NCI-H748 (cell line): Measurements from ENCODE around the gene SLC38A9.

Source experiments
- DNase-seq: peaks from one replicate; lab custom pipeline; 2025; ENCODE audit not compliant: unreplicated experiment; lab: John Stamatoyannopoulos, UW

Gene SLC38A9

GRCh38 chr5:55584398-55585205 lies 127.5 kb downstream of the SLC38A9 start:
- no peak for DNase-seq

- DNase-seq: no peak
These were observed 128.5 kb downstream of the SLC38A9 start for GRCh38 chr5:55583578-55583977.

- no peak for DNase-seq
These were observed 129.9 kb downstream of the SLC38A9 start for GRCh38 chr5:55582256-55582655.

- no peak for DNase-seq
These were observed 132.1 kb downstream of the SLC38A9 start for GRCh38 chr5:55580042-55580441.

- DNase-seq: no peak
These were observed 133.4 kb downstream of the SLC38A9 start for GRCh38 chr5:55578771-55579170.

DNA sequence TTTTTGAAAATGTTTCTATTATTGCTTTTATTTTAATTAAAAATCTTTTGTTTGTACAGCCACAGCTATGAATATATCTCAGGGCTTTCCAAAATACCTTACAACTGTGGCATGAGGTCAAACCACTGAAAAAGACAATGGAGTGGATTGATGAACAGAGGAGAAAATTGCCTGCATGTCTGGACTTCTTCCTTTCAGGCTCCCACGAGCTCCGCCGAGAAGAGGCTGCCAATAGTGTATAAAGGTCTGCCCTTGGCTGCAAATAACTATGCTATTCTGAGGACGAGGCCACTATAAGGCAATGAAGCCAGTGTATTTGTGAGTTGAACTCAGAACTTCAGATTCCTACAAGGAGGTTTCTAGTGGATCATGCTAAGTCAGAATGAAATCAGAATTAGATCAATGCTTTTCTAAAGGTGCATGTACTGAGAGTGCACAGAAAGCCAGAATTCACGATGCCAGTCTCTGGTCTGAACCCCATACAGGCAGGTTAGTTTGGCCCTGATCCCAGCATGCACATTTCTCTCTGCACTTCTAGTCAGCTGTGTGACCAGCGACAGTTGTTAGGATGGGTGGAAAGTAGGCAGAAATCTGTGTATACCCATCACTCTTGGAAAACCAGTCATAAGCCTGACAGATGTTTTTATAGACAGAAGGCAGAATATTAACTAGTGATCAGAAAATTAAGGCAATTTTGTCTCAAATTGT lies 134.6 kb downstream of the SLC38A9 start:
- peak; percentile 52 for DNase-seq

DNA sequence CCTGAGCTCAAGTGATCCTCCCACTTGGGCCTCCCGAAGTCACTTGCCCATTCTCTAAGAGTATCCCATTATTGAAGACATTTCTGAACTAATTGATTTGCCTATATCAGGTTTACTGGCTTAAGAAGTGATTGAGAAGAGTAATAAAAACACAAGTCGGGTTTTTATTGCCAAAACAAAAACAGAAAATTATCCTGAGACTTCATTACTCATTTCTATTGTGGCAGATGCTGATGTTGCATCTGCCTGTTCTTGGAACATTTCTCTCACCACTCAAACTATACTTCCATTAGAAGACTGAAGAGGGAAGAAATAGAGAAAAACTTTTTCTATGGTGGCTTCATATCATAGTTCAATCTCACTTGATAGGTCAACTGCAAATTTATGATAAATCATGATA lies 135.5 kb downstream of the SLC38A9 start:
- no peak for DNase-seq
